ENCODE data around the gene ANKZF1.

Gene ANKZF1

GRCh38 chr2:219228041-219228910 lies 1.3 kb upstream of the ANKZF1 start:
- no peak for DNase-seq

- DNase-seq = no peak
These were observed 698 bp upstream of the ANKZF1 start for GRCh38 chr2:219228911-219229304.

GRCh38 chr2:219230059-219230540 lies 494 bp downstream of the ANKZF1 start:
- DNase-seq = peak; percentile 80

GRCh38 chr2:219234331-219234730 lies 4.7 kb downstream of the ANKZF1 start:
- no peak for DNase-seq

- no peak for DNase-seq
These were observed 13.7 kb downstream of the ANKZF1 start for GRCh38 chr2:219243291-219243761.

- DNase-seq = no peak
These were observed 15.2 kb downstream of the ANKZF1 start for GRCh38 chr2:219244789-219245147.

GRCh38 chr2:219245148-219245898 lies 15.7 kb downstream of the ANKZF1 start, which contains the start of the genes GLB1L and STK16:
GLB1L (minus strand) TSS chr2:219245444; CDS start chr2:219243573, 1,871 bp downstream.
STK16 (plus strand) TSS chr2:219245479; CDS start chr2:219246000, 521 bp downstream.
- DNase-seq = peak; percentile 92

- peak; percentile 31 for DNase-seq
These were observed 16.3 kb downstream of the ANKZF1 start for GRCh38 chr2:219245899-219246230.

- DNase-seq = no peak
These were observed 17.0 kb downstream of the ANKZF1 start for GRCh38 chr2:219246559-219246958.

- DNase-seq = peak; percentile 74
These were observed 18.4 kb downstream of the ANKZF1 start for GRCh38 chr2:219247678-219248642.

GRCh38 chr2:219248845-219249202 lies 19.2 kb downstream of the ANKZF1 start:
- DNase-seq = no peak

GRCh38 chr2:219249203-219249980 lies 19.8 kb downstream of the ANKZF1 start:
- DNase-seq = peak; percentile 58

- no peak for DNase-seq
These were observed 20.6 kb downstream of the ANKZF1 start for GRCh38 chr2:219250049-219250781.

- no peak for DNase-seq
These were observed 22.1 kb downstream of the ANKZF1 start for GRCh38 chr2:219251656-219252055.

- peak; percentile 50 for DNase-seq
These were observed 22.5 kb downstream of the ANKZF1 start for GRCh38 chr2:219252084-219252483.

GRCh38 chr2:219252570-219252899 lies 22.9 kb downstream of the ANKZF1 start:
- no peak for DNase-seq

GRCh38 chr2:219252900-219253752 lies 23.5 kb downstream of the ANKZF1 start, which contains the start of gene TUBA4B:
TUBA4B (plus strand) TSS chr2:219253243; CDS start chr2:219253408, 165 bp downstream.
- peak; percentile 75 for DNase-seq

- DNase-seq = peak; percentile 93
These were observed 24.4 kb downstream of the ANKZF1 start, which contains the start of gene TUBA4A for GRCh38 chr2:219253753-219254589. TUBA4A (minus strand) TSS chr2:219253918; CDS start chr2:219253858, 60 bp downstream.

All from stimulated activated CD4-positive, alpha-beta T cell treated with anti-CD3 and anti-CD28 coated beads, Interleukin-15, amount 100 ng/mL, for 24 hours (primary cell).